Measurements from ENCODE around the gene LRRC56. TPM values are rescaled to one million over a fixed set of nuclear protein-coding genes. Genes with fewer than 3 reads are reported as not detected.

LRRC56 gene
- total and polyA plus RNA-seq, 2 experiments from 2014 or later, result 0.40 to 1.6 TPM

DNA sequence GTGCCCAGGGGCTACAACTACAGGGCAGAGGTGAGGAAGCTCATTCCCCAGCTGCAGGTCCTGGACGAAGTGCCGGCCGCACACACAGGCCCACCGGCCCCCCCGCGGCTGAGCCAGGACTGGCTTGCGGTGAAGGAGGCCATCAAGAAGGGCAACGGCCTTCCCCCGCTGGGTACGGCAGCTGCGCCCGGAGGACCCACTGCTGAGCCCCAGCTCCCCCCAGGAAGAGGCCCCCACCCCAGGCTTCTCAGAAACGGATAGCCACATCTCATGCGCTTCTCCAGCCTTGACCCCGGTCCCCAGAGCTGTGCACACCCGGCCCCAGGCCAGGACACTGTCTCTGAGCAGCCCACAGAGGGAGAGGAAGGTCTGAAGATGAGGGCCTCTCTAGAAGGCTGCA, 13.8 kb downstream of the LRRC56 start:
- Histone ChIP-seq H3K4me1 (ENCODE audit: insufficient read depth) (peaks cover 15% of the 10 kb centered on the region), H2AFZ (no peak overlapping the region), H3K9me2 (replicated peaks; ENCODE audit: insufficient read depth) (no peaks in the 10 kb centered on the region), H3K27me3 (peaks cover 14% of the 10 kb centered on the region), H4K20me1 (ENCODE audit: insufficient read depth, poor library complexity, severe bottlenecking) (no peaks in the 10 kb centered on the region), H3K79me2 (no peaks in the 10 kb centered on the region), H3K9me3 (ENCODE audit: low read depth) (no peaks in the 10 kb centered on the region), H3K4me2 (no peak overlapping the region), H3K27ac (no peak overlapping the region), H3K4me3 (no peak overlapping the region), H3K36me3 (replicated peaks; ENCODE audit: insufficient read depth, low read depth) (no peaks in the 10 kb centered on the region)
- TF ChIP-seq EZH2 (IDR thresholded peaks at IDR 0.05; ENCODE audit: borderline replicate concordance), result no peak
- TF ChIP-seq EZH2phosphoT487 (IDR thresholded peaks at IDR 0.05; ENCODE audit: low read depth, severe bottlenecking, unreplicated experiment), result no peak
- DNase-seq (ENCODE audit: low spot score), result no peak
- 92% methylated on average over 4 of the region's 16 CpGs for WGBS (ENCODE audit: low lambda C conversion rate, missing lambda C conversion rate)

DNA sequence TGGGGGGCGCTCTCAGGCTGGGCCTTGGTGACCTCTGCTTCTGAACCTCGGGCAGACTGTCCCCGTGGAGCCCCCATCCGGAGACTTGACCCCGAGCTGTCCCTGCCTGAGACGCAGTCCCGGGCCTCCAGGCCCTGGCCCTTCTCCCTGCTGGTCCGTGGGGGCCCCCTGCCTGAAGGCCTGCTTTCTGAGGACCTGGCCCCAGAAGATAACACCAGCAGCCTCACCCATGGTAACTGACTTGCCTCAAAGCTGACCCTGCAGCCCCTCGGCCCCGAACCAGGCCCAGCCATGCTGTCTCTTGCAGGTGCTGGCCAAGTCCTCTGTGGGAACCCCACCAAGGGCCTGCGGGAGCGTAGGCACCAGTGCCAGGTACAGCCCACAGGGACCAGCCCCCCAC, 14.3 kb downstream of the LRRC56 start:
- H3K4me3 ChIP-seq, result no peak overlapping the region
- peaks cover 15% of the 10 kb centered on the region for H3K4me1 ChIP-seq (ENCODE audit: insufficient read depth)
- no peaks in the 10 kb centered on the region for H3K9me3 ChIP-seq (ENCODE audit: low read depth)
- H3K27me3 ChIP-seq, result peaks cover 19% of the 10 kb centered on the region
- H2AFZ ChIP-seq, result no peak overlapping the region
- H3K36me3 ChIP-seq (replicated peaks; ENCODE audit: insufficient read depth, low read depth), result no peaks in the 10 kb centered on the region
- TF ChIP-seq EZH2phosphoT487 (IDR thresholded peaks at IDR 0.05; ENCODE audit: low read depth, severe bottlenecking, unreplicated experiment) (no peak), EZH2 (IDR thresholded peaks at IDR 0.05; ENCODE audit: borderline replicate concordance) (no peak)
- TF ChIP-seq, protein P1, sequence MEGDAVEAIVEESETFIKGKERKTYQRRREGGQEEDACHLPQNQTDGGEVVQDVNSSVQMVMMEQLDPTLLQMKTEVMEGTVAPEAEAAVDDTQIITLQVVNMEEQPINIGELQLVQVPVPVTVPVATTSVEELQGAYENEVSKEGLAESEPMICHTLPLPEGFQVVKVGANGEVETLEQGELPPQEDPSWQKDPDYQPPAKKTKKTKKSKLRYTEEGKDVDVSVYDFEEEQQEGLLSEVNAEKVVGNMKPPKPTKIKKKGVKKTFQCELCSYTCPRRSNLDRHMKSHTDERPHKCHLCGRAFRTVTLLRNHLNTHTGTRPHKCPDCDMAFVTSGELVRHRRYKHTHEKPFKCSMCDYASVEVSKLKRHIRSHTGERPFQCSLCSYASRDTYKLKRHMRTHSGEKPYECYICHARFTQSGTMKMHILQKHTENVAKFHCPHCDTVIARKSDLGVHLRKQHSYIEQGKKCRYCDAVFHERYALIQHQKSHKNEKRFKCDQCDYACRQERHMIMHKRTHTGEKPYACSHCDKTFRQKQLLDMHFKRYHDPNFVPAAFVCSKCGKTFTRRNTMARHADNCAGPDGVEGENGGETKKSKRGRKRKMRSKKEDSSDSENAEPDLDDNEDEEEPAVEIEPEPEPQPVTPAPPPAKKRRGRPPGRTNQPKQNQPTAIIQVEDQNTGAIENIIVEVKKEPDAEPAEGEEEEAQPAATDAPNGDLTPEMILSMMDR (IDR thresholded peaks at IDR 0.05; ENCODE audit: poor library complexity), result no peak
- WGBS (ENCODE audit: low lambda C conversion rate, missing lambda C conversion rate), result 86% methylated on average over 12 of the region's 12 CpGs
- DNase-seq (ENCODE audit: low spot score), result no peak
- no peak overlapping the region for H3K4me2 ChIP-seq
- no peak overlapping the region for H3K27ac ChIP-seq
- no peaks in the 10 kb centered on the region for H3K9me2 ChIP-seq (replicated peaks; ENCODE audit: insufficient read depth)
- no peaks in the 10 kb centered on the region for H4K20me1 ChIP-seq (ENCODE audit: insufficient read depth, poor library complexity, severe bottlenecking)
- H3K79me2 ChIP-seq, result no peaks in the 10 kb centered on the region

DNA sequence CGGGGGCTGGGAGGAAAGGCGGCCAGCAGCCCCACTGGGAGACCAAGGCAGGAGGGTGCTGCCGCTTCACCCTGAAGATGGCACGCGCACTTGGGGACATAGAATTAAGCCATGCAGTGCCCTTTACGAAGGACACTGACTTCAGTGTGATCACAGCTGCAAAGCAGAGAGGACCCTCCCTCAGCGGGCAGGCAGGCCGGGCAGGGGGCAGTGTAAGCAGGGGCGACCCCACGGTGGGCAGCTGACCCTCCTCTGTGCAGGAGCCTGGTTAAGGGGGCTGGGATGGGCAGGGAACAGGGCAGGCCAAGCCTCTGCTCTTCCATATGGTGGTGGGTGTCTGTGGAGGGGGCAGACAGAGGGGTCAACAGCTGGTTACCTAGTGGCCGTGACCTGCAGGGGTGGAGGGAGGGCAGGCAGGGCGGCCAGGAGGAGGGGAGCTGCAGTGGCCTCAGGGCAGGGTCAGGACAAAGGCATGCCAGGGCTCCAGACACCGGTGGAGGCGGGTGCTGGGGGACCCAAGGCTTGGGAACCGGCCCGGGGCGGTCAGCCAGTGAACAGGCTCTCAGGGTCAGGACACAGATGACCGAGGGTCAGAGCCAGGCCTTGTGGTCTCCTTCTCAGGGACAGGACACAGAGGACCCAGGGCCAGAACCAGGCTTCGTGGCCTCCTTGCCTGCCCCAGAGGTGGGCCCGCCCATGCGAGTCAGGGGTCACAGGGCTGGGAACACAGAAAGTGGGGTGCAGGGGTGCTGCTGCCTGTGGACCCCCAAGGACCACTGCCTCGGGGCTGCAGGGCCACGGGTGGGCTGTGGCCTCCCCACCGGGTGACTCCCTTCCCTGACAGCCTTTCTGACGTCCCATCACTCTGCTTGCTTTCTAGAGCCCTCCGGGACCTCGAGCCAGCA, 16.0 kb downstream of the LRRC56 start:
- H3K4me2 ChIP-seq, result no peak overlapping the region
- TF ChIP-seq EZH2 (IDR thresholded peaks at IDR 0.05; ENCODE audit: borderline replicate concordance) (no peak), EZH2phosphoT487 (IDR thresholded peaks at IDR 0.05; ENCODE audit: low read depth, severe bottlenecking, unreplicated experiment) (no peak)
- TF ChIP-seq, protein P1 (IDR thresholded peaks at IDR 0.05; ENCODE audit: poor library complexity), result no peak
- H4K20me1 ChIP-seq (ENCODE audit: insufficient read depth, poor library complexity, severe bottlenecking), result no peaks in the 10 kb centered on the region
- no peaks in the 10 kb centered on the region for H3K9me2 ChIP-seq (replicated peaks; ENCODE audit: insufficient read depth)
- WGBS (ENCODE audit: low lambda C conversion rate, missing lambda C conversion rate), result 87% methylated on average over 18 of the region's 27 CpGs
- H3K4me3 ChIP-seq, result no peak overlapping the region
- H3K4me1 ChIP-seq (ENCODE audit: insufficient read depth), result peaks cover 15% of the 10 kb centered on the region
- no peak overlapping the region for H2AFZ ChIP-seq
- H3K27me3 ChIP-seq, result peaks cover 34% of the 10 kb centered on the region
- no peaks in the 10 kb centered on the region for H3K36me3 ChIP-seq (replicated peaks; ENCODE audit: insufficient read depth, low read depth)
- no peak overlapping the region for H3K27ac ChIP-seq
- DNase-seq (ENCODE audit: low spot score), result no peak
- no peaks in the 10 kb centered on the region for H3K79me2 ChIP-seq
- H3K9me3 ChIP-seq (ENCODE audit: low read depth), result no peaks in the 10 kb centered on the region

DNA sequence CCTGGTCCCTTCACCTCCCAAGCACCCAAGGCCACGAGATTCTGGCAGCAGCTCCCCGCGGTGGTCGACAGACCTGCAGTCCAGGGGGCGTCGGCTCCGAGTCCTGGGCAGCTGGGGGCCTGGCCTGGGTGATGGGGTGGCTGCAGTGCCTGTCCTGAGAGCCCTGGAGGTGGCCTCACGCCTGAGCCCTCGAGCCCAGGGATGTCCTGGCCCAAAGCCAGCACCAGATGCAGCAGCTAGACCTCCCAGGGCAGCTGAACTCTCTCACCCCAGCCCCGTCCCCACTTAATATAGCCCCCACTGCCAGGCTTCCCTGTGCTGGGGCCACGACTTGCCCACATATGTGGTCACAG, 16.6 kb downstream of the LRRC56 start:
- H3K4me2 ChIP-seq, result no peak overlapping the region
- no peaks in the 10 kb centered on the region for H4K20me1 ChIP-seq (ENCODE audit: insufficient read depth, poor library complexity, severe bottlenecking)
- H3K79me2 ChIP-seq, result no peaks in the 10 kb centered on the region
- no peaks in the 10 kb centered on the region for H3K36me3 ChIP-seq (replicated peaks; ENCODE audit: insufficient read depth, low read depth)
- H3K27me3 ChIP-seq, result peaks cover 34% of the 10 kb centered on the region
- no peak overlapping the region for H3K4me3 ChIP-seq
- DNase-seq (ENCODE audit: low spot score), result no peak
- H3K9me3 ChIP-seq (ENCODE audit: low read depth), result no peaks in the 10 kb centered on the region
- no peaks in the 10 kb centered on the region for H3K9me2 ChIP-seq (replicated peaks; ENCODE audit: insufficient read depth)
- no peak for TF ChIP-seq EZH2 (IDR thresholded peaks at IDR 0.05; ENCODE audit: borderline replicate concordance)
- no peak for TF ChIP-seq EZH2phosphoT487 (IDR thresholded peaks at IDR 0.05; ENCODE audit: low read depth, severe bottlenecking, unreplicated experiment)
- TF ChIP-seq, protein P1 (IDR thresholded peaks at IDR 0.05; ENCODE audit: poor library complexity), result no peak
- peaks cover 15% of the 10 kb centered on the region for H3K4me1 ChIP-seq (ENCODE audit: insufficient read depth)
- H2AFZ ChIP-seq, result no peak overlapping the region
- WGBS (ENCODE audit: low lambda C conversion rate, missing lambda C conversion rate), result 77% methylated on average over 9 of the region's 11 CpGs
- H3K27ac ChIP-seq, result no peak overlapping the region

Measured in hepatocyte (in vitro differentiated cells).